Caco-2 (cell line): Measurements from ENCODE around the gene VDAC2. TPM values are rescaled to one million over a fixed set of nuclear protein-coding genes. Genes with fewer than 3 reads are reported as not detected.
"Not testable (repeated sequence)": the region's sequence is repeated elsewhere in the genome, so short reads cannot be mapped to it uniquely, and the experiment has no call there.

Experiments
- BruUV-seq: library from RNA; stranded (reverse); fragments of 400-500 nt; replicated peaks from 2 replicates; lab custom pipeline; 2021; lab: Mats Ljungman, UMichigan
- CTCF ChIA-PET: fragments of 300-600 bp; sonication (Branson Sonifier 250); formaldehyde crosslinking; loops from one replicate; lab custom pipeline; 2022; ENCODE audit warnings: antibody characterized with exemption; lab: Charles Lee
- POLR2A ChIA-PET: fragments of 300-600 bp; sonication (Branson Sonifier 250); formaldehyde crosslinking; loops from one replicate; lab custom pipeline; 2022; ENCODE audit warnings: antibody characterized with exemption; lab: Charles Lee
- DNase-seq, 2 experiments: peaks; one replicate each; pipeline versions ENCODE4 v3.0.0 to v3.0.0-alpha.2; 2020 to 2022
- H3K27me3 ChIP-seq: replicated peaks from 2 replicates; pipeline ENCODE4 v1.6.0; 2011; ENCODE audit warnings: low read length; ENCODE audit not compliant: control insufficient read depth, insufficient read depth
- H3K36me3 ChIP-seq: 2 replicates; pipeline ENCODE4 v1.5.1; 2011; ENCODE audit warnings: low read length; ENCODE audit not compliant: control insufficient read depth, insufficient read depth
- H3K4me1 ChIP-seq: fragments of 250-450 bp; sonication (Bioruptor Pico); 2 replicates; pipeline ENCODE4 v1.5.1; 2020; ENCODE audit warnings: mild to moderate bottlenecking
- H3K4me3 ChIP-seq: 2 replicates; pipeline ENCODE4 v1.5.1; 2011; ENCODE audit warnings: low read depth, mild to moderate bottlenecking, control low read depth, low read length
- H3K9me3 ChIP-seq: fragments of 250-450 bp; sonication (Bioruptor Pico); 2 replicates; pipeline ENCODE4 v1.5.1; 2020; ENCODE audit warnings: mild to moderate bottlenecking, moderate library complexity
- H3K27ac Mint-ChIP-seq: one replicate; pipeline ENCODE4 v1.8.0; 2022; ENCODE audit warnings: mixed read lengths; ENCODE audit not compliant: unreplicated experiment
- H3K27me3 Mint-ChIP-seq: one replicate; pipeline ENCODE4 v1.8.0; 2022; ENCODE audit warnings: mixed read lengths; ENCODE audit not compliant: insufficient read depth, unreplicated experiment
- H3K36me3 Mint-ChIP-seq: one replicate; pipeline ENCODE4 v1.8.0; 2022; ENCODE audit warnings: mild to moderate bottlenecking, mixed read lengths; ENCODE audit not compliant: insufficient read depth, unreplicated experiment
- H3K4me1 Mint-ChIP-seq: one replicate; pipeline ENCODE4 v1.8.0; 2022; ENCODE audit warnings: low read depth, mixed read lengths; ENCODE audit not compliant: unreplicated experiment
- H3K4me3 Mint-ChIP-seq: one replicate; pipeline ENCODE4 v1.8.0; 2022; ENCODE audit warnings: mild to moderate bottlenecking, moderate library complexity, mixed read lengths; ENCODE audit not compliant: unreplicated experiment
- H3K9me3 Mint-ChIP-seq: one replicate; pipeline ENCODE4 v1.8.0; 2022; ENCODE audit warnings: mixed read lengths; ENCODE audit not compliant: unreplicated experiment
- CTCF ChIP-seq, 2 experiments: fragments of 200-600 bp in 1 of 2; IDR thresholded peaks; 1 replicate in 1 of 2; 2 replicates in 1 of 2; pipeline versions ENCODE4 v1.5.1 to v1.8.0; 2011 to 2022; ENCODE audit warnings: antibody characterized with exemption in 1 of 2, control low read depth in 1 of 2, inconsistent platforms in 1 of 2, low read depth in 1 of 2, low read length in 1 of 2, mild to moderate bottlenecking in 1 of 2, moderate library complexity in 1 of 2; ENCODE audit not compliant: insufficient read depth in 1 of 2, severe bottlenecking in 1 of 2, unreplicated experiment in 1 of 2
- intact Hi-C: fragments of 100-400 bp; cut with micrococcal nuclease; formaldehyde crosslinking; loops from one replicate; pipeline ENCODE4 v1.10.0; 2022; ENCODE audit not compliant: unreplicated experiment
- total RNA-seq: library from RNA; stranded (reverse); gene quantifications from 2 replicates; pipeline ENCODE4 v1.2.3, GENCODE V29; 2022

Gene VDAC2
- total RNA-seq, 1 experiment from 2014 or later, result 244 TPM

GRCh38 chr10:75212343-75212742 lies 1.7 kb downstream of the VDAC2 start:
- DNase-seq, result peak in 1 of 2 experiments; percentile 8
- BruUV-seq, result no TSS peak
- intact Hi-C loops, result no loop called here
- Mint-ChIP-seq H3K9me3 (no peaks in the 10 kb centered on the region), H3K36me3 (peaks cover 77% of the 10 kb centered on the region), H3K27ac (peak overlapping the region; percentile 100), H3K4me1 (peaks cover 11% of the 10 kb centered on the region), H3K27me3 (no peaks in the 10 kb centered on the region), H3K4me3 (peak overlapping the region; percentile 100)
- CTCF ChIA-PET, result interaction anchor here (2.5 kb wide), 1 partner anchor 18 kb away, joined by 21 read pairs; no protein-coding TSS in a partner anchor
- Histone ChIP-seq H3K4me3 (peak overlapping the region; percentile 8; the same call in 1 of the 2 replicates), H3K27me3 (no peaks in the 10 kb centered on the region), H3K4me1 (peaks cover 30% of the 10 kb centered on the region), H3K36me3 (peaks cover 1% of the 10 kb centered on the region; the same call in 1 of the 2 replicates), H3K9me3 (no peaks in the 10 kb centered on the region)
- POLR2A ChIA-PET, result interaction anchor here (0.5 to 3.1 kb wide), 4 partner anchors 13 to 1104 kb away, joined by 3 to 52 read pairs (median 4); no protein-coding TSS in a partner anchor
- TF ChIP-seq CTCF (IDR thresholded peaks at IDR 0.05; ENCODE audit: insufficient read depth in 1 of 2, low read depth in 1 of 2, low read length in 1 of 2, severe bottlenecking in 1 of 2, unreplicated experiment in 1 of 2), result no peak

- ChIA-PET CTCF (no interaction called here), POLR2A (no interaction called here)
- Histone ChIP-seq H3K4me3 (no peak overlapping the region), H3K27me3 (no peaks in the 10 kb centered on the region), H3K36me3 (peaks cover 6% of the 10 kb centered on the region), H3K9me3 (no peaks in the 10 kb centered on the region), H3K4me1 (peaks cover 31% of the 10 kb centered on the region)
- Mint-ChIP-seq H3K27me3 (no peaks in the 10 kb centered on the region), H3K4me1 (peaks cover 53% of the 10 kb centered on the region), H3K36me3 (peaks cover 98% of the 10 kb centered on the region), H3K27ac (peak overlapping the region; percentile 35), H3K4me3 (no peak overlapping the region), H3K9me3 (no peaks in the 10 kb centered on the region)
- no peak for DNase-seq
- TF ChIP-seq CTCF (IDR thresholded peaks at IDR 0.05; ENCODE audit: insufficient read depth in 1 of 2, low read depth in 1 of 2, low read length in 1 of 2, severe bottlenecking in 1 of 2, unreplicated experiment in 1 of 2), result no peak
- intact Hi-C loops, result no loop called here
- no TSS peak for BruUV-seq
These were observed 9.7 kb downstream of the VDAC2 start for GRCh38 chr10:75220274-75220673.

- CTCF ChIA-PET, result interaction anchor here (1.7 kb wide), 1 partner anchor 14 kb away, joined by 9 read pairs; the partner anchor contains the start of gene COMTD1
- H3K9me3 ChIP-seq, DNase-seq, H3K27me3 ChIP-seq, H3K27me3 Mint-ChIP-seq, H3K4me3 Mint-ChIP-seq, H3K9me3 Mint-ChIP-seq, H3K27ac Mint-ChIP-seq, BruUV-seq, H3K36me3 ChIP-seq, H3K4me3 ChIP-seq, POLR2A ChIA-PET, intact Hi-C loops: not testable (repeated sequence)
- Mint-ChIP-seq H3K4me1 (peaks cover 55% of the 10 kb centered on the region), H3K36me3 (peaks cover 98% of the 10 kb centered on the region)
- peaks cover 34% of the 10 kb centered on the region for H3K4me1 ChIP-seq
These were observed 10.9 kb downstream of the VDAC2 start for GRCh38 chr10:75221492-75221891.
